Thymus (tissue), 11 donors: ENCODE measurements around the gene PIK3R6. TPM values are rescaled to one million over a fixed set of nuclear protein-coding genes. Genes with fewer than 3 reads are reported as not detected.
A peak's percentile ranks its signal among the peaks of the same experiment; 100 is the strongest.

Experiments
- DNase-seq, 9 donors: peaks; one replicate each; pipeline ENCODE4 v3.0.0-alpha.2; 2013; ENCODE audit warnings: low spot score in 9 of 9, low read depth in 6 of 9, missing footprints in 1 of 9
- H3K27ac ChIP-seq, 2 donors: one replicate each; pipeline ENCODE4 v1.5.1; 2013; ENCODE audit warnings: control low read depth in 1 of 2, low read depth in 1 of 2, low read length in 1 of 2, mild to moderate bottlenecking in 1 of 2, moderate library complexity in 1 of 2
- H3K27me3 ChIP-seq, 2 donors: one replicate each; pipeline ENCODE4 v1.5.1; 2013; ENCODE audit warnings: low read length in 1 of 2; ENCODE audit not compliant: control insufficient read depth in 2 of 2, insufficient read depth in 1 of 2
- H3K36me3 ChIP-seq, 2 donors: one replicate each; pipeline ENCODE4 v1.5.1; 2013; ENCODE audit warnings: low read length in 1 of 2, mild to moderate bottlenecking in 1 of 2, moderate library complexity in 1 of 2; ENCODE audit not compliant: control insufficient read depth in 2 of 2, insufficient read depth in 2 of 2
- H3K4me1 ChIP-seq, 2 donors: one replicate each; pipeline ENCODE4 v1.5.1; 2013; ENCODE audit warnings: low read length in 2 of 2; ENCODE audit not compliant: control insufficient read depth in 2 of 2, insufficient read depth in 2 of 2
- H3K4me3 ChIP-seq, 2 donors: one replicate each; pipeline ENCODE4 v1.5.1; 2013; ENCODE audit warnings: low read length in 2 of 2, control low read depth in 1 of 2, mild to moderate bottlenecking in 1 of 2
- H3K9me3 ChIP-seq, 2 donors: one replicate each; pipeline ENCODE4 v1.5.1; 2013; ENCODE audit warnings: low read length in 1 of 2, mild to moderate bottlenecking in 1 of 2; ENCODE audit not compliant: control insufficient read depth in 2 of 2, insufficient read depth in 1 of 2
- WGBS: extraction: QIAGEN DNeasy Blood & Tissue Kit; methylation state at CpG from one replicate; pipeline ENCODE4 v1.1.7; 2013; 5-methylcytosine and 5-hydroxymethylcytosine counted together
- polyA plus RNA-seq: library from polyadenylated mRNA; stranded (reverse); fragments of 200-250 nt; gene quantifications from one replicate; pipeline ENCODE4 v1.2.3, GENCODE V29; 2013
- total RNA-seq: library from RNA; stranded (reverse); fragments of 120-200 nt; gene quantifications from one replicate; pipeline ENCODE4 v1.2.4, GENCODE V29; 2013
- donor health status: healthy.

PIK3R6 gene
- total and polyA plus RNA-seq, 2 donors, result 1.9 to 2.1 TPM

- H3K4me1 ChIP-seq, result peaks cover 58 to 84% of the 10 kb centered on the region in 2 donors
- H3K36me3 ChIP-seq, result peaks cover 5 to 8% of the 10 kb centered on the region in 2 donors
- no peak overlapping the region for H3K4me3 ChIP-seq
- 75% methylated on average over 12 of the region's 12 CpGs for WGBS
- no peak for DNase-seq
- no peaks in the 10 kb centered on the region for H3K27me3 ChIP-seq
- H3K9me3 ChIP-seq, result no peaks in the 10 kb centered on the region
- H3K27ac ChIP-seq, result no peak overlapping the region
These were observed 29.5 kb upstream of the PIK3R6 start for GRCh38 chr17:8896641-8897635.

GRCh38 chr17:8896087-8896486, 28.6 kb upstream of the PIK3R6 start:
- H3K36me3 ChIP-seq, result peaks cover 5 to 8% of the 10 kb centered on the region in 2 donors
- H3K27ac ChIP-seq, result no peak overlapping the region
- H3K4me1 ChIP-seq, result peaks cover 56 to 80% of the 10 kb centered on the region in 2 donors
- no peaks in the 10 kb centered on the region for H3K9me3 ChIP-seq
- no peaks in the 10 kb centered on the region for H3K27me3 ChIP-seq
- WGBS, result 86% methylated on average over 3 of the region's 3 CpGs
- no peak overlapping the region for H3K4me3 ChIP-seq
- DNase-seq, result no peak

- DNase-seq, result peak in 6 of 9 donors; percentile 48 to 84 (median 61)
- H3K4me3 ChIP-seq, result no peak overlapping the region
- H3K4me1 ChIP-seq, result peaks cover 46 to 69% of the 10 kb centered on the region in 2 donors
- no peaks in the 10 kb centered on the region for H3K27me3 ChIP-seq
- H3K36me3 ChIP-seq, result peaks cover 10 to 13% of the 10 kb centered on the region in 2 donors
- H3K27ac ChIP-seq, result no peak overlapping the region
- WGBS, result 75% methylated on average over 24 of the region's 24 CpGs
- no peaks in the 10 kb centered on the region for H3K9me3 ChIP-seq
These were observed 27.5 kb upstream of the PIK3R6 start for GRCh38 chr17:8894673-8895578.

GRCh38 chr17:8894202-8894671, 26.8 kb upstream of the PIK3R6 start:
- 95% methylated on average over 17 of the region's 17 CpGs for WGBS
- no peak overlapping the region for H3K4me3 ChIP-seq

GRCh38 chr17:8893621-8894201, 26.2 kb upstream of the PIK3R6 start:
- WGBS, result 96% methylated on average over 15 of the region's 15 CpGs
- DNase-seq, result no peak
- Histone ChIP-seq H3K4me1 (peaks cover 36 to 57% of the 10 kb centered on the region in 2 donors), H3K27me3 (no peaks in the 10 kb centered on the region), H3K4me3 (no peak overlapping the region), H3K27ac (no peak overlapping the region), H3K9me3 (no peaks in the 10 kb centered on the region), H3K36me3 (peaks cover 13 to 17% of the 10 kb centered on the region in 2 donors)

More at GRCh38 chr17:8894202-8894671, 26.8 kb upstream of the PIK3R6 start:
- Histone ChIP-seq H3K36me3 (peaks cover 13% of the 10 kb centered on the region in 2 donors), H3K27ac (no peak overlapping the region), H3K4me1 (peaks cover 40 to 62% of the 10 kb centered on the region in 2 donors), H3K9me3 (no peaks in the 10 kb centered on the region), H3K27me3 (no peaks in the 10 kb centered on the region)
- no peak for DNase-seq

GRCh38 chr17:8893059-8893458, 25.6 kb upstream of the PIK3R6 start:
- Histone ChIP-seq H3K4me1 (peaks cover 29 to 50% of the 10 kb centered on the region in 2 donors), H3K4me3 (no peak overlapping the region), H3K27ac (no peak overlapping the region), H3K36me3 (peaks cover 19 to 24% of the 10 kb centered on the region in 2 donors), H3K27me3 (no peaks in the 10 kb centered on the region), H3K9me3 (no peaks in the 10 kb centered on the region)
- DNase-seq, result no peak
- 97% methylated on average over 3 of the region's 3 CpGs for WGBS

GRCh38 chr17:8892338-8892690, 24.8 kb upstream of the PIK3R6 start:
- DNase-seq, result no peak
- H3K4me3 ChIP-seq, result no peak overlapping the region

GRCh38 chr17:8890671-8891070, 23.2 kb upstream of the PIK3R6 start:
- no peak overlapping the region for H3K27ac ChIP-seq
- WGBS, result 99% methylated on average over 12 of the region's 12 CpGs
- H3K4me1 ChIP-seq, result peaks cover 5 to 26% of the 10 kb centered on the region in 2 donors
- no peak for DNase-seq
- no peak overlapping the region for H3K4me3 ChIP-seq
- H3K9me3 ChIP-seq, result peaks cover 0 to 4% of the 10 kb centered on the region in 2 donors
- peaks cover 36 to 42% of the 10 kb centered on the region in 2 donors for H3K36me3 ChIP-seq
- H3K27me3 ChIP-seq, result no peaks in the 10 kb centered on the region

More at GRCh38 chr17:8892338-8892690, 24.8 kb upstream of the PIK3R6 start:
- H3K27me3 ChIP-seq, result no peaks in the 10 kb centered on the region
- 65% methylated on average over 6 of the region's 6 CpGs for WGBS
- H3K9me3 ChIP-seq, result no peaks in the 10 kb centered on the region
- peaks cover 23 to 28% of the 10 kb centered on the region in 2 donors for H3K36me3 ChIP-seq
- H3K4me1 ChIP-seq, result peaks cover 22 to 43% of the 10 kb centered on the region in 2 donors
- no peak overlapping the region for H3K27ac ChIP-seq
